HuH-7 (cell line): ENCODE results near the gene BICDL1.
"Not testable (repeated sequence)": the region's sequence is repeated elsewhere in the genome, so short reads cannot be mapped to it uniquely, and the experiment has no call there.

Experiments used
- DNase-seq: peaks from one replicate; pipeline ENCODE4 v3.0.0; 2011; ENCODE audit warnings: low spot score

The BICDL1 gene, protein sequence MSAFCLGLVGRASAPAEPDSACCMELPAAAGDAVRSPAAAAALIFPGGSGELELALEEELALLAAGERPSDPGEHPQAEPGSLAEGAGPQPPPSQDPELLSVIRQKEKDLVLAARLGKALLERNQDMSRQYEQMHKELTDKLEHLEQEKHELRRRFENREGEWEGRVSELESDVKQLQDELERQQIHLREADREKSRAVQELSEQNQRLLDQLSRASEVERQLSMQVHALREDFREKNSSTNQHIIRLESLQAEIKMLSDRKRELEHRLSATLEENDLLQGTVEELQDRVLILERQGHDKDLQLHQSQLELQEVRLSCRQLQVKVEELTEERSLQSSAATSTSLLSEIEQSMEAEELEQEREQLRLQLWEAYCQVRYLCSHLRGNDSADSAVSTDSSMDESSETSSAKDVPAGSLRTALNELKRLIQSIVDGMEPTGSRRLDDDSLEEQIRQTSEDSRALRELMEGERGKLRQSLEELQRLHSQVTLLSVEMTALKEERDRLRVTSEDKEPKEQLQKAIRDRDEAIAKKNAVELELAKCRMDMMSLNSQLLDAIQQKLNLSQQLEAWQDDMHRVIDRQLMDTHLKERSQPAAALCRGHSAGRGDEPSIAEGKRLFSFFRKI

GRCh38 chr12:119988472-119989360, at the start of gene BICDL1:
TSS of gene BICDL1 (plus strand) at chr12:119989236. CDS start at chr12:119989869, 633 bp downstream.
- peak; percentile 69 for DNase-seq

- no peak for DNase-seq
Observed at GRCh38 chr12:119940897-119941296, 48.1 kb upstream of the BICDL1 start.

DNA sequence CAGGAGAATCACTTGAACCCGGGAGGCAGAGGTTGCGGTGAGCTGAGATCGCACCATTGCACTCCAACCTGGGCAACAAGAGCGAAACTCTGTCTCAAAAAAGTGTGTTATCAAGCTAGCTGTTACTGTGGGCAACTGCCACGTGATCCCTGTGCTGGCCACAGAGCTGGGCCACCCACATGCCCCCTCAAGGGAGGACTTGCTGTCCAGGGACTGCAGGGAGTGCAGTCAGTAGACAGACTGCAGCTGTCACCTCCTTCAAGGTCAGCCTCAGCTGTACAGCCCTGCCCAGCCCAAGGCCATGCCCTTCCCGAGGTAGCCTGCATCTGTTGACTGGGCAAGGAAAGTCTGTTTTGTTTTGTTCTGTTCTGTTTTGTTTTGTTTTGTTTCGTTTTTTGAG, 46.6 kb upstream of the BICDL1 start:
- DNase-seq = no peak

DNA sequence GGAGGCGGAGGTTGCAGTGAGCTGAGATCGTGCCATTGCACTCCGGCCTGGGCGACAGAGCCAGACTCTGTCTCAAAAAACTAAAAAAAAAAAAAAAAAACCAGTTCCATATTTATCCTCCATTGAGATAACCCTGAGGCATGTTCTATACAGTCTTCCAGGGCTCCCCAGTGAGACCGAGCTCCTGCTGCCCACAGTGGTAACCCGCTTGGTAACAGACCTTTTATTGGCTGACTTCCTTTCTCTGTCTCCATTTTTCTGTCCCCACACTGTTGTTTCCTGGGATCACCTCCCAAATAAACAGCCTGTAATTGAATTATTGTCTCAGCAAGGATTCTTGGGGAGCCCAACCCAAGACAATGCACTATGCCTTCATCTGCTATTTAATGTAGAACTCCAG, 42.8 kb upstream of the BICDL1 start:
- no peak for DNase-seq

GRCh38 chr12:119949145-119949544, 39.9 kb upstream of the BICDL1 start:
- no peak for DNase-seq

- DNase-seq = no peak
Observed at GRCh38 chr12:119949594-119949993, 39.4 kb upstream of the BICDL1 start.

GRCh38 chr12:119956047-119956446, 33.0 kb upstream of the BICDL1 start:
- no peak for DNase-seq

GRCh38 chr12:119957135-119957534, 31.9 kb upstream of the BICDL1 start:
- no peak for DNase-seq

GRCh38 chr12:119959435-119959834, 29.6 kb upstream of the BICDL1 start:
- DNase-seq = no peak

DNA sequence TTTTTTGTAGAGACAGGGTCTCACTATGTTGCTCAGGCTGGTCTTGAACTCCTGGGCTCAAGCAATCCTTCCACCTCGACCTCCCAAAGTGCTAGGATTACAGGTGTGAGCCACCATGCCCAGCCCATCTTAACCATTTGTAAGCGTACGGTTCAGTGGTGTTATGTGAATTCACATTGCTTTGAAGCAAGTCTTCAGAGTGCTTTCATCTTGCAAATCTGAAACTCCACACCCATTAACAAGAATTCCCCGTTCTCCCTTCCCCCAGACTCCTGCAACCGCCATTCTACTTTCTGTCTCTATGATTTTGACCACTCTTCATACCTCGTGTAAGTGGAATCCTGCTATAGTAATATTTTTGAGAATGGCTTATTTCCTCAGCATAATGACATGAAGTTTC, 24.9 kb upstream of the BICDL1 start:
- no peak for DNase-seq

DNA sequence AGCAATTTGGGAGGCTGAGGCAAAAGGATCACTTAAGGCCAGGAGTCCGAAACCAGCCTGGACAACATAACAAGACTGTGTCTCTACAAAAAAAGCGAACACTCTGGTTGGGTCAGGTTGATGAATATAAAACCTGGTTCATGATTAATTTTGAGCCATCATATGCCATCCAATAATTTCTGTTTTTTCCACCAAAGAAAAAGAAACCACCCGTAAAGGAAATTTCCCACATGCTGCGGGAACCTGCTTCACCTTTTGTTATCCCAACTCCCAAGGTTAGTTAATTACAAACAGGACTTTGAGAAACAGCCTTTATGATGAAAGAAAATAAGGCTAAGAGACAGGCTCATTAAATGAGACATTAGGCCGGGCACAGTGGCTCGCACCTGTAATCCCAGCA, 24.1 kb upstream of the BICDL1 start:
- no peak for DNase-seq

GRCh38 chr12:119980242-119980641, 8.8 kb upstream of the BICDL1 start:
- no peak for DNase-seq

- not testable (repeated sequence) for DNase-seq
Observed at GRCh38 chr12:119980702-119981101, 8.3 kb upstream of the BICDL1 start.

DNA sequence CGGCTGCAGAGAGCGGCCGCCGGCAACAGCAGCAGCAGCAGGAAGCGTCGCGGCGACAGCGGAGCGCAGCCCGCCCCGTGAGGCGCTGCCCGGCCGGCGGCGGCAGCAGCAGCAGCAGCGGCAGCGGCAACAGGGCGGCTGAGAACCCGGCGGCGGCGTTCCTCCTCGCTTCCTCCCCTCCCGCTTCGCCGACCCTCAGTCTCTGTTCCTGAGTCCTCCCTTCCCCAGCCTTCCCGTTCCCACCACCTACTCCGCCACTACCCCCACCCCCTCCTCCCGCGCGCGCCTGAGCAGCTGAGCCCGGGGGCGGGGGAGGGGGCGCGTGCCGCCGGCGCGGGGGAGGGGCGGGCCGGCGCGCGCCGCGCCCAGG, 310 bp downstream of the BICDL1 start:
- DNase-seq = peak; percentile 42

- DNase-seq = peak; percentile 44
Observed at GRCh38 chr12:119989731-119990381, 820 bp downstream of the BICDL1 start.

DNA sequence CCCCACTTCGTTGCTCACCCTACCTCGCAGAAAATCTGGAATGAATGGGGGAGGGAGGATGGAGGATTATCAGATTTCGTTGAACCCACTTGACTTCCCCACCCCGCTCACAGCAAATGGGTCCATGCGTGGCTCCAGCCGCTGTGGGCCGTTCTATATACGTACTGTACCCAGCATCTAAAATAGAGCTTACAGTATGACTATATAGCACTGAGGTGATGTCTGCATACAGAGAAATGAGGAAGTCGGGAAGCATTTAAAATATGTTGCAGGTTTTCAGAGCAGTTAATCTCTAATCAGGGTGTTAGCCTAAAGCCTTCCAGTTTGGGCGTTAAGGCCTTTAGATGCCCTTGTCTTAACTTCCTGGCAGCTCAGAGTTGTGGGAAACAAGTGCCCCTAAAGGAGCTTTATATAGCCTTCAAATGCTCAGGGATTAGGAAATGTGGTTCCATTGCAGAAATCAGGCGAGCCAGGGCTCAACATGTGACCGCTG, 1.4 kb downstream of the BICDL1 start:
- no peak for DNase-seq

GRCh38 chr12:119992129-119992705, 3.2 kb downstream of the BICDL1 start:
- DNase-seq = no peak

GRCh38 chr12:119994892-119995658, 6.0 kb downstream of the BICDL1 start:
- DNase-seq = no peak

- no peak for DNase-seq
Observed at GRCh38 chr12:119996417-119996816, 7.4 kb downstream of the BICDL1 start.

DNA sequence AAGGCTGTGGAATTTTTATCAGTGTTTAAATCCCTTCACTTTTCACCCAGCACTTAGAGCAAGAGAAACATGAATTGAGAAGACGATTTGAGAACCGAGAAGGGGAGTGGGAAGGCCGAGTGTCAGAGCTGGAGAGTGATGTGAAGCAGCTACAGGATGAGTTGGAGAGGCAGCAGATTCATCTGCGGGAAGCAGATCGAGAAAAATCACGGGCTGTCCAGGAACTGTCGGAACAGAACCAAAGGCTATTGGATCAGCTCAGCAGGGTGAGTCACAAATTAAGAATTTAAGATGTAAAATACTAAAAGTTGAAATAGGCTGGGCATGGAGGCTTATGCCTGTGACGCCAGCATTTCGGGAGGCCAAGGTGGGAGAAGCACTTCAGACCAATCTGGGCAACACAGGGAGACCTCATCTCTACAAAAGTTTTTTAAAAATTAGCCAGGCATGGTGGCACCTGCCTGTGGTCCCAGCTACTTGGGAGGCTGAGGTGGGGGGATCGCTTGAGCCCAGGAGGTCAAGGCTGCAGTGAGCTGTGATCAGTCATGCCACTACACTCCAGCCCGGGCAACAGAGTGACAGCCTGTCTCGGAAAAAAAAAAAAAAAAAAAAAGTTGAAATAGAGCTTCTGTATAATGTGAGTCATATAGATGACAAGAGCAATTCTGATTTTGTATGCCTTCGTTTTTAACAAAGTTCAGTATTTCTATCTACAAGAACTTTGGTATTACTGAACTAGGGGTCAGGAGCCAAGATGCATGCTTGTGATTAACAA, 9.6 kb downstream of the BICDL1 start:
- no peak for DNase-seq
